K562 (cell line): ENCODE results near the gene SCN2B.

Experiments
- ATF1 ChIP-seq, 2 experiments: fragments of 450-650 bp in 1 of 2; IDR thresholded peaks; 2 replicates each; pipeline ENCODE4 v1.6.1; 2016; ENCODE audit warnings: missing compliant biosample characterization in 1 of 2, missing genetic modification characterization in 1 of 2
- CSDE1 ChIP-seq, 2 experiments: fragments of 450-650 bp; IDR thresholded peaks; 2 replicates each; pipeline ENCODE4 v1.6.1; 2016; ENCODE audit warnings: mild to moderate bottlenecking in 1 of 2
- POLR2A ChIP-seq: fragments of 450-650 bp; conservative IDR thresholded peaks from 2 replicates; pipeline ENCODE4 v1.6.1; 2016
- TAF1 ChIP-seq: IDR thresholded peaks from 2 replicates; pipeline ENCODE4 v1.6.1; 2011; ENCODE audit warnings: mild to moderate bottlenecking, low read length, moderate library complexity; ENCODE audit not compliant: insufficient read depth, control insufficient read depth, severe bottlenecking; ENCODE audit errors: extremely low read depth
- TARDBP ChIP-seq: fragments of 450-650 bp; IDR thresholded peaks from 2 replicates; pipeline ENCODE4 v1.6.1; 2016
- U2AF2 ChIP-seq: fragments of 200-400 bp; formaldehyde crosslinking; optimal IDR thresholded peaks from 2 replicates; pipeline ENCODE3; 2017; ENCODE audit warnings: low read depth, mild to moderate bottlenecking, low read length
- TF ChIP-seq, protein P1 (sequence below), 2 experiments: IDR thresholded peaks; 2 replicates each; pipeline ENCODE4 v1.6.1; 2011; ENCODE audit warnings: borderline replicate concordance in 1 of 2, control low read depth in 1 of 2, low read depth in 1 of 2, low read length in 1 of 2, mild to moderate bottlenecking in 1 of 2, mixed read lengths in 1 of 2, moderate library complexity in 1 of 2; ENCODE audit not compliant: insufficient read depth in 1 of 2, insufficient read length in 1 of 2, poor library complexity in 1 of 2, severe bottlenecking in 1 of 2; ENCODE audit errors: extremely low read depth in 1 of 2
- TF ChIP-seq, protein P2 (sequence below): sonication (generic); formaldehyde crosslinking; IDR thresholded peaks from 2 replicates; pipeline ENCODE4 v1.8.0; 2023; ENCODE audit warnings: mild to moderate bottlenecking, missing genetic modification reagents
- TF ChIP-seq, protein P3 (sequence below), 3 experiments: IDR thresholded peaks in 2 of 3; conservative IDR thresholded peaks in 1 of 3; 2 replicates each; pipeline ENCODE4 v1.5.1; 2011 to 2012; ENCODE audit warnings: low read length in 3 of 3, mild to moderate bottlenecking in 3 of 3, control low read depth in 2 of 3, improper control_type of control experiment in 1 of 3, inconsistent platforms in 1 of 3, low read depth in 1 of 3, mixed read lengths in 1 of 3, moderate library complexity in 1 of 3; ENCODE audit not compliant: insufficient read depth in 2 of 3

DNA sequence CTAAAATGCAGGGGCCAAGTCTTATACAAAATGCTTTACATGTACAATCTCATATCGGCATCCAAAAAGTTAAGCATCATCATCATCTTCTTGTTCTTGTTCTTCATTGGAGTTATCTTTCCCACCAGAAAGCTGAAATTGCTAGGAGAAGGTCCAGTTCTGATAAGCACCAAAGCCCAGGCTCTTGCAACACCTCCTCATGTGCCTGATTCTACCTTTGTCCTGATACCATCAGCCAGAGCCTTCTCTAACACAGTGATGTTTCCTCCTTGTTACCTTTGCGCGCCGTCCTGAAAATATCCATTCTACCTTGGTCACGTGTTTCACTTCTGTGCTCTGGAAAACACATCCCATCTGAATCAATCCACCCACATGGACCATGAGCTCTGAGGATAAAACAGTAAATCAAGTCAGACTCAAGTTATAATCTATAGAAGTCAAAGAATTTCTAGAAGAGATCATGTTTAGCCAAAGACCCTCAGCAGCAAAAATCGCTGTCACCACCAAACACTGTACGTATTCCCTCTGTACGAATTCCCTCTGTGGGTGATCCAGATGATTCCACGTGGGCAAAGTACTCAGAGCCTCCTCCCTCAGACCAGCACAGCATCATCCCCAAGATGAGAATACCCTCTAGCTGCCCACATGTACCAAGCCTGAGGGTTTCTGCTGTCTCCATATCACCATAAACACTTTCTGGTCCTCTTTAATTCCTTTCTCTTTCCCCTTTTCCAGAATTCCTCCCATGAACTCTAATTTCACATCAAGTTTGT is 29.4 kb upstream of the SCN2B start:
- TF ChIP-seq, protein P1, sequence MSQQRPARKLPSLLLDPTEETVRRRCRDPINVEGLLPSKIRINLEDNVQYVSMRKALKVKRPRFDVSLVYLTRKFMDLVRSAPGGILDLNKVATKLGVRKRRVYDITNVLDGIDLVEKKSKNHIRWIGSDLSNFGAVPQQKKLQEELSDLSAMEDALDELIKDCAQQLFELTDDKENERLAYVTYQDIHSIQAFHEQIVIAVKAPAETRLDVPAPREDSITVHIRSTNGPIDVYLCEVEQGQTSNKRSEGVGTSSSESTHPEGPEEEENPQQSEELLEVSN (IDR thresholded peaks at IDR 0.05; ENCODE audit: borderline replicate concordance in 1 of 2, extremely low read depth in 1 of 2, insufficient read depth in 1 of 2, insufficient read length in 1 of 2, low read depth in 1 of 2, low read length in 1 of 2, poor library complexity in 1 of 2, severe bottlenecking in 1 of 2), result no peak
- TF ChIP-seq CSDE1 (IDR thresholded peaks at IDR 0.05) (no peak), TARDBP (no peak), TAF1 (no peak), POLR2A (no peak), ATF1 (CRISPR knock-in tag; IDR thresholded peaks at IDR 0.05) (no peak), ATF1 (tag; IDR thresholded peaks at IDR 0.05) (no peak), U2AF2 (no peak)
- TF ChIP-seq, protein P2, sequence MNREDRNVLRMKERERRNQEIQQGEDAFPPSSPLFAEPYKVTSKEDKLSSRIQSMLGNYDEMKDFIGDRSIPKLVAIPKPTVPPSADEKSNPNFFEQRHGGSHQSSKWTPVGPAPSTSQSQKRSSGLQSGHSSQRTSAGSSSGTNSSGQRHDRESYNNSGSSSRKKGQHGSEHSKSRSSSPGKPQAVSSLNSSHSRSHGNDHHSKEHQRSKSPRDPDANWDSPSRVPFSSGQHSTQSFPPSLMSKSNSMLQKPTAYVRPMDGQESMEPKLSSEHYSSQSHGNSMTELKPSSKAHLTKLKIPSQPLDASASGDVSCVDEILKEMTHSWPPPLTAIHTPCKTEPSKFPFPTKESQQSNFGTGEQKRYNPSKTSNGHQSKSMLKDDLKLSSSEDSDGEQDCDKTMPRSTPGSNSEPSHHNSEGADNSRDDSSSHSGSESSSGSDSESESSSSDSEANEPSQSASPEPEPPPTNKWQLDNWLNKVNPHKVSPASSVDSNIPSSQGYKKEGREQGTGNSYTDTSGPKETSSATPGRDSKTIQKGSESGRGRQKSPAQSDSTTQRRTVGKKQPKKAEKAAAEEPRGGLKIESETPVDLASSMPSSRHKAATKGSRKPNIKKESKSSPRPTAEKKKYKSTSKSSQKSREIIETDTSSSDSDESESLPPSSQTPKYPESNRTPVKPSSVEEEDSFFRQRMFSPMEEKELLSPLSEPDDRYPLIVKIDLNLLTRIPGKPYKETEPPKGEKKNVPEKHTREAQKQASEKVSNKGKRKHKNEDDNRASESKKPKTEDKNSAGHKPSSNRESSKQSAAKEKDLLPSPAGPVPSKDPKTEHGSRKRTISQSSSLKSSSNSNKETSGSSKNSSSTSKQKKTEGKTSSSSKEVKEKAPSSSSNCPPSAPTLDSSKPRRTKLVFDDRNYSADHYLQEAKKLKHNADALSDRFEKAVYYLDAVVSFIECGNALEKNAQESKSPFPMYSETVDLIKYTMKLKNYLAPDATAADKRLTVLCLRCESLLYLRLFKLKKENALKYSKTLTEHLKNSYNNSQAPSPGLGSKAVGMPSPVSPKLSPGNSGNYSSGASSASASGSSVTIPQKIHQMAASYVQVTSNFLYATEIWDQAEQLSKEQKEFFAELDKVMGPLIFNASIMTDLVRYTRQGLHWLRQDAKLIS (CRISPR knock-in tag), result no peak
- TF ChIP-seq, protein P3, sequence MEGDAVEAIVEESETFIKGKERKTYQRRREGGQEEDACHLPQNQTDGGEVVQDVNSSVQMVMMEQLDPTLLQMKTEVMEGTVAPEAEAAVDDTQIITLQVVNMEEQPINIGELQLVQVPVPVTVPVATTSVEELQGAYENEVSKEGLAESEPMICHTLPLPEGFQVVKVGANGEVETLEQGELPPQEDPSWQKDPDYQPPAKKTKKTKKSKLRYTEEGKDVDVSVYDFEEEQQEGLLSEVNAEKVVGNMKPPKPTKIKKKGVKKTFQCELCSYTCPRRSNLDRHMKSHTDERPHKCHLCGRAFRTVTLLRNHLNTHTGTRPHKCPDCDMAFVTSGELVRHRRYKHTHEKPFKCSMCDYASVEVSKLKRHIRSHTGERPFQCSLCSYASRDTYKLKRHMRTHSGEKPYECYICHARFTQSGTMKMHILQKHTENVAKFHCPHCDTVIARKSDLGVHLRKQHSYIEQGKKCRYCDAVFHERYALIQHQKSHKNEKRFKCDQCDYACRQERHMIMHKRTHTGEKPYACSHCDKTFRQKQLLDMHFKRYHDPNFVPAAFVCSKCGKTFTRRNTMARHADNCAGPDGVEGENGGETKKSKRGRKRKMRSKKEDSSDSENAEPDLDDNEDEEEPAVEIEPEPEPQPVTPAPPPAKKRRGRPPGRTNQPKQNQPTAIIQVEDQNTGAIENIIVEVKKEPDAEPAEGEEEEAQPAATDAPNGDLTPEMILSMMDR (IDR thresholded peaks at IDR 0.05 in 2 of 3, conservative IDR thresholded peaks at IDR 0.05 in 1 of 3; ENCODE audit: insufficient read depth in 2 of 3, low read depth in 1 of 3, low read length in 3 of 3), result no peak
